HG03469 (cell line): ENCODE measurements around the gene KRT72.
"Not testable (repeated sequence)": the region's sequence is repeated elsewhere in the genome, so short reads cannot be mapped to it uniquely, and the experiment has no call there.

ENCODE experiments used
- ATAC-seq: cut with Tn5 transposase; IDR thresholded peaks from one replicate; pipeline ENCODE4 v1.9.1; 2021; ENCODE audit warnings: mild to moderate bottlenecking, moderate library complexity, moderate number of reproducible peaks; ENCODE audit not compliant: unreplicated experiment

KRT72 gene

DNA sequence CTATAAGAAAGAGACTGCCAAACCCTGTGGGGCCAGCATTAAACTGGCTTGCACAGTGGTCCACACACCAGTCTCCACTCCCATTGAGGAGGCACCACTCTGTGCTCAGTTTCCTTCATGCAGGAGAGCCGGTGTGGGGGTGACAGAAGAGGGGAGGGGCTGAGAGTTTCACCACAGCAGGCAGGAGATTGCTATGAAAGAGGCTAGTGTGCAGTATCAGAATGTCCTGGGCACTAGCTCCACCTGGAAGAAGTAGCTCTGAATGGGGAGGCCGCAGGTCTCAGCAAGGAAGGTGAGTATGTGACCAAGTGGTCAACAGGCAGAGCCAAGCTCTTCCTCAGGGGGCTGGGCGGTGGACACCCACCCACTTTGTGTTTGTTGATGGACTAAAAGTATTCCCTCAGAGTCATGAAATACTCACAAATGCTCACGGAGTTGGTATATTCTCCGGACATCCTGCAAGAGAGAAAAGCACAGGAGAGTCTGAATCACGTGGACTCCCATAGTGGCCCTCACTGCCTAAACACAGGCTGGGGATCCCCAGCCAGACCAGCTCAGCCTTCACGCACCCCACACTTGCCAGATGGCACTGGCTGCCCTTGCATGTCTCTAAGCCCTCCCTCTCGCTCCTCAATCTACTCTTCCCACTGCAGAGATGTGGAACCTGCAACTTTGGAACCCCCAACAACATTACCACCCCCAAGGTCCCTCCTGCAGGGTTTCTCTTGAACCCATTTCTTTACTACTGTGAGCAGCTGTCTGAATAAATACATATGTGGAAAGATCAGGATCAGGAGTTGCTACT, 7.8 kb upstream of the KRT72 start:
- no peak for ATAC-seq

DNA sequence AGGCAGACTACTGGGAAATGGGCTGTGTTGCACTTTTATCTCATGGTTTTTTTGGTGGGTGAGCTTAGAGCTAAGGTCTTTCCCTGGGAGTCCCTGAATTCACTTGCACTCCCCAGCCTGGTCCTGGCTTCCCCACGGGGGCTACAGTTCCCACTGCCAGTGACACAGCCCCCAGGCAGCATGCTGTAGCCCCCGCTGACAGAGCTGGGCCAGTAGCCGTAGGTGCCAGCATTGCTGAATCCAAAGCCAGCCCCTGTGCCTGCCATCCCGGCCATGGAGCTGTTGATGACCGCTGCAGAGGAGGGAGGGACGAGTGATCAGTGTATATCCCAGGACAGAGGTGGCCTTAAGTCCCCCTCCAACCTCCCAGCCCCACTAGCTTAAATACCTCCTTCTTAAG, 6.9 kb upstream of the KRT72 start:
- no peak for ATAC-seq

DNA sequence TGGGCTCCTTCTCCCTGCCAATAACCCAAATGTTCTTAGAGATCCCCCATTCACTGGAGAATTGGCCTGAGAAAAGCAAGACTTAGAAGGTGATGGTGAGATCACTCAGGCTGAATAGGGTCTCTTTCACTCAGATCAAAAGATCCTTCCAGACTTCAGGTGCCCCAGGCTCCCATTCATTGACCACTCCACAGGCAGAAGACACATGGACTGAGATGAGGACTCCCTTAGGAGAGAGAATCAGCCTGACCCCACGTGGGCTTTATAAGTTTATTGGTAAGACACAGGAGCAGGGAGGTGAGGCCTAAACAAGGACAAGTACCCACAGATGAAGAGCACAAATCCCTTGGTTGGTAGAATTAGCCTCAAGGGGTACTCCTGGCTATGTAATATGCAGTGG, 6.1 kb upstream of the KRT72 start:
- no peak for ATAC-seq

DNA sequence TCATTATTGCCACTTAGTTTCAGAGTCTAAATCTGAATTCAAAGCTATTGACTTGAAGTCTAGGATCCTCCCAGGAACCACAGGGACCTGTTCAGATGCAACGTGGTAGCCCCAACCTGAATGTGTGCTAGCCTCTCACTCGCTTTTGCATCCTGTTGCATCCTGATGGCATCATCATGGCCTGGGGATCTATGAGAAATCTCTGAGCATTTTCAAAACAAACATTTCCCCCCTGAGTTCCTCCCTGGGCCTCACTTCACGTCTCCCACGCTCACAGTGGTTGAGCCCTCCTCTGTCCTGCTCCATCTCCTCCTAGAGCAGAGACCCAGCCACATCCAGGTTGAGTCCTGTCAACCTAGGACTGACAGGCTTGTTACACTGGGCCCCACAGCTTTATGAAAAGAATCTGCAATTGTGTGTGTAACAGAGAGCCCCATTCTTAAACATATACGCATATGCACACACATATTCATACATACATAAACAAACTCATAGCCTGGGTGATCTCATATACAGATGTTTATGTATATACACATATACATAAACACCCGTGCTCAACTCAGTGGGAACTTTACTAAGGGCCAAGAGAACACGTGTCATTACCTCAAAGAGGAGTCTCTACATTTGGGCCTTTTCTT, 5.4 kb upstream of the KRT72 start:
- ATAC-seq, result no peak

DNA sequence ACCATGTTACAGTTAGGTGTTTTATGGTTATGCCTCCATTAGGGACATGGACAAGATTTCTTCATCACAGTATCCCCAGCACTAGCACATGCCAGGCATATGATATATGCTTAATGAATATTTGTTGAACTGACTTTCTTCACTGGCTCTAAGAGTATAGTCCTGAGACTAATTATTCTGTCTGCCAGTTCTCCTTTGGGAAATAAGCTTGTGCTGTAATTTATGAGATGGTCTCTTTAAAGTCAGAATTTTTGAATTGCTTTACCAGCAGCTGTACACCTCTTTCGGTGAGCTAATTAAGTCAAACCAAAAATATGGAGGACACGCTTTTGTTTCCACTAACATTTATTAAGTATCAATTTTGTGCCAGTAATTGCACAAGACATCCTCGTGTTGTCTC, 4.8 kb upstream of the KRT72 start:
- ATAC-seq, result no peak

DNA sequence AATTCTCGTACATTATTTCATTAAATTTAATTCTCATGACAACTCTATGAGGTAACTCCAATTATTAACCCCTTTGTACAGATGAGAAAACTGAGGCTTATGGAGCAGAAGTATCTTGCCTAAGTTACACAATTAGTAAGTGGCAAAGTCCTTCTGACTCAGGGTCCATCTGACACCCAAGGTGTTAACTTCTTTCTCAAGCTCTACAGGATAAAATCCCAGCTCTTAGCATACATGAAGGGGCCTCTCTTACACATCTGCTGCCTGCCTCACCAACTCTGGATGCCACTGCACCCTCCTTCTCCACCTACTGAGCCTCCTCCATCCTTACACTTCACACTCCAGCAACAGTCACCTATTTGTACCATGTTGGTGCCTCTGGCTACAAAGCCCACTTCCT, 4.3 kb upstream of the KRT72 start:
- no peak for ATAC-seq

DNA sequence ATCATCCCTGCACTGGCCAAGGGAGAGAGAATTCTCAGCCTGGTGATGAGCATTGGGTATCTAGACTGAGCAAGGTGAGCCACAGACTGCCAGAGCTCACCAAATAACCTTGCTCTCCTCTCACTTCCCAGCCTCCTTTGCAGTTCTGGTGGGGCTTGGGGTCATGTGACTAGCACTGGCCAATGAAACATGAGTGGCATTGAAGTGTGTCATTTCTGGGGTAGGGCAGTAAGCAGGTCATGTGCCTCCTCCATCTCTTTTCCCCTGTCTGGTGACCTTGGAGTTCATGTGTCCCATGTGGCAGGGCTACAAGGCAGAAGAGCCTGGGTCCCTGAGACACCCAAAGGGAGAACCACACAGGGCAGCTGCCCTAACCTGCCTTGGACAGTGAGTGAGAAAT, 3.6 kb upstream of the KRT72 start:
- no peak for ATAC-seq

DNA sequence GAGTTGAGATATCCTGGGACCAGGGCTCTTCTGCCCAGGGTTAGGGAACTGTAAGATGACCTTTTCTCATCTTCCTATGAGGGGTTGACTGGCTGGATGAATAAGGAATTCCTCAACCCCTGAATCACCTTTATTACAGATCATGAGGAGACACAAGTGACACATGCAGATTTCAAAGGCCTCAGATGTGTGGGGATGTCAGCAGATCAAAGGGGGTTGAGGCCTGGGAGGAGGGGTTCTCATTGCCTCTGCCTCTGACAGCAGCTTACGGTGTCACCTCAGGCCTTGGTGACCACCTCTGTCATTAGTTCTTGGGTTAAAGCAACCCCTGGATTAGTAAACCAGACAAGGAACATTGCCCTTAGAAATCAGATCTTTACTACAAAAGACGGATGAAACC, 2.1 kb upstream of the KRT72 start:
- ATAC-seq, result no peak

DNA sequence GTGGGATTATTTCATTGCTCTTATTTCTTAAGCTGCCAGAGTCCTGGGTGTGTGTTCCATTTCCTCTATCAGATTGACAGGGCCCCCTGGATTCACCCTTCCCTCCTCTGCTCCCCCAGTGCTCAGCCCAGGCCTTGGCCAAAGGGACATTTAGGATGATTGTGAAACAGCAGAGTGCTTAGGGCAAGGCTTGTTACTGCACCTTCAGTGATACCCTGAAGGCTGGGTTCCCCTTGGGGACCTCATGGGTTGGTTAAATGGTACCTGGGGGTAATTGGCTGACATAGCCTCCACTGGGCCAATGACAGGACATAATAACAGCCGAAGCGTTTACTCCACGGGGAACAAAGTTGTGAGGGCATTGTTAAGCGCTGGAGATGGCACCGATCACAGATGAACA, 1.3 kb upstream of the KRT72 start:
- no peak for ATAC-seq

DNA sequence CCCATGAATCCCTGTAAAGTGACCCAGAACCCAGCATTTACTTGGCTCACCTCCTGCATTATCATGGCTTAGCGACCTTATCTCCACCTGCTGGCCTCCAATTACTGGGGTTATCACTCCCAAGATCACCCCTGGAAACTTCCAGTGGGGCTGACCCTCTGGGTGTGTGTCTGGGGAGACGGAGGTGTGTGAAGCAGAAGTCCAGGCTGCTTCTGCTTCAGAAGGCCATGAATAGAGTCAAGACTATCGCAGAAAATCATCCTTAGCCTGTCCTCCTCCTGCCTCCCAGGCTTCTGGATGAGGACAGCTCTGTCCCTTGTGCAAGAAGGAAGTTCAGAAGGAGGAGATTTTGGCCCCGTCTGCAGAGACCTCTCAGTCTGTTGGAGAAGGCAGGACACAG, 408 bp upstream of the KRT72 start:
- ATAC-seq, result no peak

DNA sequence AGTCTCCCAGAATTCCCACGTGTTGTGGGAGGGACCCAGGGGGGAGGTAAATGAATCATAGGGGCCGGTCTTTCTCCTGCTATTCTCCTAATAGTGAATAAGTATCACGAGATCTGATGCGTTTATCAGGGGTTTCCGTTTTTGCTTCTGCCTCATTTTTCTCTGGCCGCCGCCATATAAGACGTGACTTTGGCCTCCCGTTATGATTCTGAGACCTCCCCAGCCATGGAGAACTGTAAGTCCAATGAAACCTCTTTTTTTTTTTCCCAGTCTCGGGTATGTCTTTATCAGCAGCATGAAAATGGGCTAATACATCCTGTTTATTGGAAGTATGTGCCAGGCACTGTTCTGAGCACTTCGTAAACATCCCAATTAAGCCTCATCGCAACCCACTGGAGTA, 788 bp downstream of the KRT72 start:
- no peak for ATAC-seq

DNA sequence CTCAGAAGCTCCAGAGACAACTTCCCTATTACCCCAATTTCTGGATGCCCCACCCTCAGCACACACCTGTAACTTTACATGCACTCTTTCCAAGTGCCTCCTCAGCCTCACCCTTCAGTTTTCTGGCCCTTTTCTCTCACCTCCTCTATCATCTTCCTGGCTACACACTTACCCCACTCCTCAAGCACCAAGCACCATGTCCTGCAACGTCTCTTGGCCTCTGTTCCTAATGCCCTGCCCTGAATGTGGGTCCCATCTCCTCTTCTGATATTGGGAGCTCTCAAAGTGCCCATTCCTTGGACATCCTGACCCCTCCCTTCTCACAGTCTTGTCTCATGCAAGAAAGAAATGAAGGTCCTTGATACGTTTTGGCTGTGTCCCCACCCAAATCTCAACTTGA, 1.2 kb downstream of the KRT72 start:
- ATAC-seq, result no peak

DNA sequence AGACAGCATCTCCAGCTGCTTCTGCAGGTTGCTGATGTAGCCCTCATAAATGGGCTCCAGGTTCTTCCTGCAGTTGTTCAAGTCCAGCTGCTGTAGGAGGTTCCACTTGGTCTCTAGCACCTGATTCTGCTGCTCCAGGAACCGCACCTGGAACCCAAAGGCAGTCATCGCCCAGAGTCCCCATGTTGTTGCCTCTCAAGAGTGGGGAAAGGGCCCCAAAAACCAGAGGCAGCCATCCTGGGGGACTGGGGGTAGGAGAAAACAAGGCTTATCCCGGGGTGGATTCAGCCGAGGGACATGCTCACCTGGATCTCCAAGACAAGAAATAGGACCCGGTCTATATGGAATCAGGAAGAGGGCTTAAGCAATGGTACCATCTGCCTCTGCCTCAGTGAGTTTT, 2.3 kb downstream of the KRT72 start:
- no peak for ATAC-seq

DNA sequence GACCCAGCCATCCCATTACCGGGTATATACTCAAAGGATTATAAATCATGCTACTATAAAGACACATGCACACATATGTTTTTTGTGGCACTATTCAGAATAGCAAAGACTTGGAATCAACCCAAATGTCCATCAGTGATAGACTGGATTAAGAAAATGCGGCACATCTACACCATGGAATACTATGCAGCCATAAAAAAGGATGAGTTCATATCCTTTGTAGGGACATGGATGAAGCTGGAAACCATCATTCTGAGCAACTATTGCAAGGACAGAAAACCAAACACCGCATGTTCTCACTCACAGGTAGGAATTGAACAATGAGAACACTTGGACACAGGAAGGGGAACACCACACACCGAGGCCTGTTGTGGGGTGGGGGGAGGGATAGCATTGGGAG, 7.0 kb downstream of the KRT72 start:
- ATAC-seq, result not testable (repeated sequence)

DNA sequence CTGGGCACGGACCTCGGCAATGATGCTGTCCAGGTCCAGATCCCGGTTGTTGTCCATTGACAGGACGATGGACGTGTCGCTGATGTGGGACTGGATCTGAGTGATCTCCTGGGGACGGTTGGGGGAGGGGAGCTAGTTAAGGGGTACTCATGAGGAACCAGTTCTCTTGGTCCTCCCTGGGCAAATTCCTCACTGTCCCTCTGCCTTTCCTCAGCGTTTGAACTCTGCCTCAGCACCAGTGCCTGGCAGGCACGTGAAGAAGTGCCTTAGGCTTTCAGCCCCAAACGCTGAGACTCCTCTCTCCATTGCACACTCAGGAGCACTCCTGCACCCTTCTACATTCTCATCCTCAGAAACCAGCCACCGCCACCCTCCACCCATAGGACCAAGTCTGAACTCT, 9.7 kb downstream of the KRT72 start:
- no peak for ATAC-seq

DNA sequence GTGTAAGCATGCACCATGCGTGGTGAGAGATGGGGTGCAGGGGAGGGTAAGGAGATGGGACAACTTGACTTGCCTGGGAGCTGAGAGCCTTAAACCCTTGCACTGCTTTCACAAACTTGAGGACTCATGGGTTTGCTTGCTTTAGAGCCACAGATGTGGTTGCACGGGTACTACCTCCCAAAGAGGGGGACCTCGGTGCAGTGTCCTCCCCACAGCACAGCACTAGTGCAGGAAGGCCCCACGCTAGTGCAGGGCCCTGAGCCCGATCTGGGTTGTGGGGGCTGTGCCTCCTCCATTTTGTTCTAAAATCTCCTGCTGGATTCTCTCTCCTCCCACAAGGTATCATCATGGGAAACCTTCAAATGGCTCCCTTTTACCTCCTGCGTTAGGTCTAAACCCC, 11.2 kb downstream of the KRT72 start:
- no peak for ATAC-seq

DNA sequence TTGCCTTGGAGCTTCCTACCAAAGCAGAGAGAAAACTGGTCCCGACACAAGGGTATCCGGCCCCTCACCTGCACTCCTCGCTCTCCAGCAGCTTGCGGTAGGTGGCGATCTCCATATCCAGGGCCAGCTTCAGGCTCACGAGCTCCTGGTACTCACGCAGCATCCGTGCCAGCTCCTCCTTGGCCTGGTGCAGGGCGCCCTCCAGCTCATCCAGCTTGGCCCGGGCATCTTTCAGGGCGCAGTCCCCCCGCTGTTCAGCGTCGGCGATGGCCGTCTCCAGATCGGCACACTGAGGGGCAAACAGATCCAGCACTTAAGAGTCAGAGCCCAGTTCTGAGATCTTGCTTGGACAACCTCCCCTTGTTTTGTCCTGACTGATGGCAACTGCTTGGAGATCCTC, 13.7 kb downstream of the KRT72 start:
- no peak for ATAC-seq

DNA sequence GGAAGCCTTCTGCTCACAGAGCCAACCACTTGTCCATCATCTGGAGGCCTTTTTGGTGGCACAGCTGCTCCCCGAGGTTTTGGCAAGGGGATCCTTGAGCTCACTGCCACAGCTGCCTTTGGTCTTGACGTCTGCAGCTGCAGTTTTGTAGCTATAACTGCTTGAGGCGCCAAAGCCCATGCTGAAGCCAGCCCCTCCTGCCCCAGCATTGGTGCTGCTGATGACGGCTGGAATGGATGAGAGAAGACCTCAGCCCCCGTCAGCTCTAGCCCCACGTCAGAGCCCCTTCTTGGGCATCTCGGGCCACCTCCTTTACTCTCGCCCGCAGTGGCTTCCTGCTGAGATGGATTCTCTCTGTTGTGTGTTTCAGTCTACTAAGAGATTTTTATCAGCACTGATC, 15.3 kb downstream of the KRT72 start:
- ATAC-seq, result no peak

DNA sequence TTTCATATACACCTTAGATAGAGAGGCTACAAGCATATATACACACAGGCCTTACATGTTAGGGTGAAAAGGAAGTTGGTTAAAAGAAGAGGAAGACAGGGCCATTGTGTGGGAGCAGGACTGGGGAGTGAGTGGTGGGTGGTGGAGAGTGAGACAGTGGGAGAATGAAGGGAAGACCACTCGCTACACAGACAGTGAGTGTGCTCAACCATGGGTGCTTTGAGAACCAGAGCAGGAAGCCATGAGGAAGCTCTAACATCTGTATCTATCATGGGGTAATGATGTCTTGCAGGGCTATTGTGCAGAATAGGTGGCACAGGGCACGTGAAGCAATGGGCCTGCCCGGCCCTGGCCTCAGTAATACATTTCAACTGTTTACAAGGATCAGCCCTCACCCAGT, 16.2 kb downstream of the KRT72 start:
- ATAC-seq, result no peak

DNA sequence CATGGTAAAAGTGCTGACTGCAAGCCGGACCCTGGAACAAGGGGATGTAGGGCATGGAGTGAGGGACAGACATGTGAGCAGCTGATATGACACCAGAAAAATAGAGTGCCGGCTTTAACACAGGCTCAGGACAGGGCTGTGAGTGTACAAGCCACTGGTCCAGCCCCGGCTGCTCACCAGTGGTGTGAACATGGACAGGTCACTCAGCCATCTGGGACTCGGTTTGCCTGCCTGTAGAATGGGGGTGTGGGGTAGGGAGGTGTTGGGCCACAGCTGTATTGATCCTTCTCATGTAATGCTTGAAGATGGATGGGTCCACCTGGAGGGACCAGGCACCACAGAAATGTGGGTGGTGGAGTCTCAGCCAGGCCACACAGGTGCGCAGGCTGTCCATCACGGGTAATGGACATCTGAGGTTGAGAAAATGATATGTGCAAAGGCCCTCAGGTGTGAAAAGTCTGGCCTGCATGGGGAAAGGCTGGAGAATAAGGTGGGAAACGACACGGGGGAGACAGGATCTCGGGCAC, 17.0 kb downstream of the KRT72 start:
- ATAC-seq, result no peak

DNA sequence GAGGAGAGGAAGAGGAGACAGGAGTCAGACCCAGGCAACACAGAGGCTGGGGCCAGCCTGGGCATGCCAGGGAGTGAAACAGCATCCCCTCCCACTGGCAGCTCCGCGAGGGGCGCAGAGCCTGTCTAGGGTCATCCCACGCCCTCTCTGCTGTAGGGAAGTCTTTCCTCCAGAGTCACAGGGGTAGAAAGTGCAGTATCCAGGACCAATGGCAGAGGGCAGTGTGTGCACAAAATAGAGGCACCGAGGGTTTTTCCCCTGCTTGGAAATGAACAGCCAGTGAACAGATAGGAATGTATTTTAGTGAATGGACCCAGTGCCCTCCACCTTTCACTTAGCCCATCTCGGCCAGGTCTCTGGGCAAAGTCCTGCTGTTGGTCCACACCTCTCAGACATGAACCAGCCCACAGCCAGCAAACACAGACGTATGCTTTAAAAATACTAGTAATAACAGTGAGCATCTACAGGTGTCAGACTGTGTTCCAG, 18.2 kb downstream of the KRT72 start:
- ATAC-seq, result no peak

DNA sequence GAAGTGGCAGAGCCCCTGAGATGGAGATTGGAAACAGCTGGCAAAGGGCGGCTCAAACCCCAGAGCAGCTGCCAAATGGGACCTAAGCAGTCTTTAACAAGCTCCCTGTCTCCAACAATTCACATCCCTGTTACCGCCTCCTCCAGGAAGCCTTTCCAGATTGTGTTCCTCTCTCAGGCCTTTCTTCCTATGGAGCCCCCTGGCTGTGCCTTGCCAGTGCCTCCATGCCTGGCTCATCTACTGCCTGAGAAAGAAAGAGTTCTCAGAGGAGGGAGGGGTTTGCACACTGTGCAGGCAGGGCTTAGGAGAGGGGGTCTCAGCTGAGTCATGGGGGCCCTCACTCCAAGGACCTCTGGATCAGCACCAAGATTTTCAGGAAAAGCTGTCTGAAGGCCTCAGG, 18.8 kb downstream of the KRT72 start:
- no peak for ATAC-seq
